Mesodermal cell (in vitro differentiated cells): ENCODE data around the gene KHNYN.

Experiments
- H3K27ac ChIP-seq: 2 replicates; pipeline ENCODE4 v1.7.0; 2013; ENCODE audit warnings: mild to moderate bottlenecking, low read depth, low read length, moderate library complexity; ENCODE audit not compliant: severe bottlenecking
- H3K36me3 ChIP-seq: 2 replicates; pipeline ENCODE4 v1.7.1; 2013; ENCODE audit warnings: mild to moderate bottlenecking, low read length, moderate library complexity; ENCODE audit not compliant: control insufficient read depth, insufficient read depth
- H3K4me1 ChIP-seq: one replicate; pipeline ENCODE4 v1.7.1; 2013; ENCODE audit warnings: mild to moderate bottlenecking, low read length; ENCODE audit not compliant: insufficient read depth, control insufficient read depth, poor library complexity, severe bottlenecking
- H3K4me3 ChIP-seq: 2 replicates; pipeline ENCODE4 v1.7.0; 2013; ENCODE audit warnings: low read length, control low read depth, mild to moderate bottlenecking; ENCODE audit not compliant: insufficient read depth, poor library complexity, severe bottlenecking; ENCODE audit errors: extremely low read depth
- H3K9me3 ChIP-seq: 2 replicates; pipeline ENCODE4 v1.7.1; 2013; ENCODE audit warnings: mild to moderate bottlenecking, low read length, moderate library complexity; ENCODE audit not compliant: control insufficient read depth
- WGBS, 2 experiments: methylation state at CpG; one replicate each; pipeline ENCODE4 v1.1.5; 2013; ENCODE audit warnings: missing lambda C conversion rate in 2 of 2; ENCODE audit not compliant: insufficient coverage in 2 of 2; 5-methylcytosine and 5-hydroxymethylcytosine counted together

The KHNYN gene

DNA sequence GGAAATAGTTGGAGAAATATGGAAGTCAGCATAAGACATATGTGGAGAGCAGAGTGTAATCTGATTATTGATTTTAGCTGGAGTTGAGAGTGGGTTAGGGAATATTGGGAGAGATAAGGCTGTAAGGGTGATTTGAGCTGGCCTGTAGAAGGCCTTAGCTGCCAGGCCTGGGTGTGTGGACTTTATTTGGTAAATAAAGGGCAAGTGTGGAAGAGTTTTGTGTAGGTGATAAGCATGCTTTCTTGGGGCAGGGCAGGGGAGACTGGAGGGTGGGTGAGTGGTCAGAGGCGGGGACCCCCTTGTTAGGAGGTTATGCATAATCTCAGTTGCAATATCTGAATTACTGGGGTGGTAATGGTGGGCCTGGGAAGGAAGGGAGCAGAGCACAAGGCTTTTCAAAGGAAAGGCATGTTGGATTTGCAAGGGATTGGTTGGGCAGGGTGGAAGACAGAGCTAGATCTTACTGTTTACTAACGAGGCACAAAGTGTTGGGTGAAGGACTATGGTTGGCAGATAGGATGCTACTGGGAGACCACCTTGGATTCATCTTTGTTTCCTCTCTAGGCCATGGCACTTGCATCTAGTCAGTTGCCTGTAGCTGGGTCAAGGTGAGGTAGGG is 5.5 kb downstream of the KHNYN start:
- Histone ChIP-seq H3K36me3 (peaks cover 67% of the 10 kb centered on the region), H3K27ac (no peak overlapping the region), H3K9me3 (no peaks in the 10 kb centered on the region), H3K4me1 (peaks cover 14% of the 10 kb centered on the region), H3K4me3 (no peak overlapping the region)
- 100% methylated on average over 1 of the region's 2 CpGs for WGBS, 2 experiments

DNA sequence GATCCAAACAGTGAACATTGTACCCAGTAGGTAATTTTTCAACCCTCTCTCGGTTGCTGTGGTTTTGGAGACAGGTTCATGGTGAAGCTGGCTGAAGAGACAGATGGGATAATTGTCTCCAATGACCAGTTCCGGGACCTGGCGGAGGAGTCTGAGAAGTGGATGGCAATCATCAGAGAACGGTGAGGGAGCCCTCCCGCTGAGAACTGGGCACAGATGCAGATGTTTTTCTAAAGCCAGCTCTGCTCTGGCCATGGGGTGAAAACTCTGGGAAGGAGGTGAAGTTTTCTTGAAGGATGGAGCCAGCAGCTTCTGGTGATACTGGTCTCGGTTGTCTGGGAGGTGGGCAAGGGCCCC is 6.2 kb downstream of the KHNYN start:
- no peak overlapping the region for H3K4me3 ChIP-seq
- H3K27ac ChIP-seq = no peak overlapping the region
- H3K4me1 ChIP-seq = peaks cover 18% of the 10 kb centered on the region
- 87 to 94% methylated on average over 5 of the region's 6 CpGs for WGBS, 2 experiments
- H3K36me3 ChIP-seq = peaks cover 73% of the 10 kb centered on the region
- no peaks in the 10 kb centered on the region for H3K9me3 ChIP-seq

DNA sequence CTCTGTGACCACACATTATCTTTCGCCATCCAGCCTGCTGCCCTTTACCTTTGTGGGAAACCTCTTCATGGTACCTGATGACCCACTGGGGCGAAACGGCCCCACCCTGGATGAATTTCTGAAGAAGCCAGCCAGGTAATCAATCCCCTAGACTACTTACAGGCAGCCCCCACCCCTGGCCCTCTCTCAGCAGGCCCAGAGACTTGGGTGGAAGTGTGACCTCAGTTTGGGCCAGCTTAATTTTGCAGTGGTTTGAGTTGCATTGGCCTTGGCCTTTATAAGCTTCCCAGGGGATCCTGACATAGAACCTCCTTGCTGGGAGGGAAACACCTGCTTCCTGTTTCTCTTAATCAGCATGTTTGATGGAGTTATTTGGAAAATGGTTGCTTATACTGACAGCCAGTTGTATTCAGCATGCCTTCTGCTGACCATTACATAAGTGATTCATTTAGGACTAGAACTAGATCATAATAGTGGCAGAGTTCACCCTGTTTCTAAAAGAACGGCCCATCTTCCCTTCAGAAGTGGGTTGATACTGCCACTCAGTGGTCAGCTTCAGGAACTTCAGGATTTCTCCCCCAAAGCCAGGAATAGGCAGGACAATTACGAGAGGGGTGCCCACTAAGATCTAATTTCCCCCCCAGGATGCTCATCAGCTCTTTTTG is 6.7 kb downstream of the KHNYN start:
- Histone ChIP-seq H3K4me1 (peaks cover 18% of the 10 kb centered on the region), H3K9me3 (no peaks in the 10 kb centered on the region), H3K4me3 (no peak overlapping the region), H3K27ac (no peak overlapping the region), H3K36me3 (peaks cover 76% of the 10 kb centered on the region)
- WGBS, 2 experiments = 70 to 77% methylated on average over 3 to 4 of the region's 5 CpGs

DNA sequence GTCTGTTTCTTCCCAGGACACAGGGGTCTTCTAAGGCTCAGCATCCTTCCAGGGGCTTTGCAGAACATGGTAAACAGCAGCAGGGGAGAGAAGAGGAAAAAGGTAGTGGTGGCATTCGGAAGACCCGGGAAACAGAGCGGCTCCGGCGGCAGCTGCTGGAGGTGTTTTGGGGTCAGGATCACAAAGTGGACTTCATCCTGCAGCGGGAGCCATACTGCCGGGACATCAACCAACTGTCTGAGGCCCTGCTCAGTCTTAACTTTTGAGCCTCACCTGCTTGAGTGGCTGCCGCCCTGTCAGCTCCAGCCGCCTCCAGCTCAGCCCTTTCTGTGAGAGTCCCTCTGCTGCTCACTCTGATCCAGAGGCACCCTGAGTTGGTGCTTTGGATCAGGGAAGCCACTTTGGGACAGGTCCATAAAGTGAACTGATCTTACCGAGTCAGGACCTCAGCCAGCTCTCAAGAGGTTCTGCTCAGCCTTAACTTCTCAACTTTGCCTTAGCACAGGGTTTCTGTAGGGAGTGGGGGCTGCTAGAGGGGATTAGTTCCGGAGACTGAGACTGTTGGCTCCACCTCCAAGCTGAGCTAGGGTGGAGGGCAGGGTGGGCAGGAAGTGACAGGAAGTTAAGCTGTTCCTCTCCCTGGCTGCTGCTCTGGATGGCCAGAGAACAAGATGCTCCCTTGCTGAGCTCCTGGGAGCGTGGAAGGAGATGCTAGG is 7.4 kb downstream of the KHNYN start:
- Histone ChIP-seq H3K4me3 (no peak overlapping the region), H3K9me3 (no peaks in the 10 kb centered on the region), H3K4me1 (peaks cover 18% of the 10 kb centered on the region), H3K36me3 (peaks cover 74% of the 10 kb centered on the region), H3K27ac (no peak overlapping the region)
- WGBS, 2 experiments = 85 to 89% methylated on average over 12 of the region's 12 CpGs

DNA sequence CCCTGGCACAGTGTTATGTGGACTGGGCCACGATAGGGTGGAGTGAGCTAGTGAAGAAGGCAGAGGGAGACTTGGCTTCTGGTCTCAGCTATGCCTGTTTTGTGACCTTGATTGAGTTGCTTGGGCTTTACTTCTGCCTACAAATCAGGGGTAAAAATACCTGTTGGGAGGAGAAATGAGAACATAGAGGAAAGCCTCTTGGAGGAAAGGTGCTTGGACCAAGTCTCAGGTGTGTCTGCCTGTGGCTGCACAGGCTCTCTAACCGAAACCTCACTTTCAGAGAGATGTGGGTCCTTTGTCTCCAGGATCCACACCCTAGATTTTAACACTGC is 7.9 kb downstream of the KHNYN start:
- H3K36me3 ChIP-seq = peaks cover 70% of the 10 kb centered on the region
- no peak overlapping the region for H3K27ac ChIP-seq
- no peak overlapping the region for H3K4me3 ChIP-seq
- WGBS, 2 experiments = 86 to 91% methylated on average over 2 of the region's 2 CpGs
- no peaks in the 10 kb centered on the region for H3K9me3 ChIP-seq
- peaks cover 18% of the 10 kb centered on the region for H3K4me1 ChIP-seq

DNA sequence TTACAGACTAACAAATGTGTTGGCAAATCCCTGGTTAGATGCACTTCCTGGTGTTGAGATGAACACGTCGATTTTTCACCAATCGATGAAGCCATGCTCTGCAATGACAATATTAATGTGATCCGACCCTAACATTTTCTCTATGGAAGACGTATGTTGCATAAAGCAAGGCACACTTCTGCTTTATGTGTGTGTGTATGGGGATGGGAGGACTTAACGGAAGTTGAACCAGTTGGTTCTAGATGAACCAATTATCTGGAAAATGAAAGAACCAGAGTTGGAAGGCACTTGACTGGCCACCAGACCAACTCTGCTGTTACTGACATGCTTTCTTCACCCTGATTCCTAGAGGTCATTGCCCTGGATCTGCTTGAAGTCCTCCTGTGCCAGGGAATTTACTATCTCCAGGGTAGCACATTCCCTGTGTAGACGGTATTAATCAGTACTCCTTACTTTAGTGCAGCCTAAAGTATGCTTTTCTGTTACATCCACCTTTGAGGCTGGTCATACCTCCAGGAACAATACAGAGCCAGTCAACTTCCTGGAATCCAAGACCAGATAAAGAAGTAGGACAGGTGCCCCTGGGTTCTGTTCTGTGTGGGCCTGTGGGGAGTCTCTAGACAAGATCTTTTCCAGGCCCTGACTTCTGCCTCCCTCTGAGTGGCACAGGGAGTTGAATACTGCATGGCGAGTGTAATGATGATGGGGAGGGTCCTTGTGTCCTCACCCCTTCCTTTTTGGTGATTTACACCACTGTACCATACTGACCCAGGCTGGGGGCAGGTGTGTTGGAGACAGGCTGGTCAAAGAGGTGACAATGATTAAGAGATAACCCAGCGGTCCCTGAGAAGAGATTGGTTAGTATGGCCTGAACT is 8.7 kb downstream of the KHNYN start:
- no peaks in the 10 kb centered on the region for H3K9me3 ChIP-seq
- WGBS, 2 experiments = 79 to 86% methylated on average over 6 to 7 of the region's 9 CpGs
- H3K27ac ChIP-seq = no peak overlapping the region
- H3K4me1 ChIP-seq = peaks cover 18% of the 10 kb centered on the region
- peaks cover 62% of the 10 kb centered on the region for H3K36me3 ChIP-seq
- H3K4me3 ChIP-seq = no peak overlapping the region

DNA sequence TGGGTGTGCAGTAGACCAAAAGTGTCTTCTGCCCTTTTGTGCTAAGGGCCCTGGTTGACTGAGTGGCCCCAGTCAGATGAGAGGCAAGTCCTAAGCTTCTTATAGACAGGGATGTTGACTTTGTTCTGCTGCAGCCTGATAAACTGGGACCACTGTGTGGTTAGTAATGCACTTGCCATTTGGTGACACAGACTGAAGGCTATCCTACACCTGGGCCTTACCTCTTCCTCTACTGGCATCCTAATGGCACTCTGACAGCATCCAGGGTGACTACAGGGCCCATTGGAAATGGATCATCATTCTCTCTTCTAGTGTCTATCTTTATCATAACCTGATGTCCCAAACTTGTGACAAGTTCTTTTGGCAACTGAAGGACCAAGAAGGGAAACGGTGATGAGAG is 9.5 kb downstream of the KHNYN start:
- Histone ChIP-seq H3K4me1 (peaks cover 18% of the 10 kb centered on the region), H3K27ac (no peak overlapping the region), H3K36me3 (peaks cover 58% of the 10 kb centered on the region), H3K4me3 (no peak overlapping the region), H3K9me3 (no peaks in the 10 kb centered on the region)
- WGBS, 2 experiments = 100% methylated on average over 1 of the region's 1 CpG; no CpG with 5 or more reads in 1 of the 2 experiments

DNA sequence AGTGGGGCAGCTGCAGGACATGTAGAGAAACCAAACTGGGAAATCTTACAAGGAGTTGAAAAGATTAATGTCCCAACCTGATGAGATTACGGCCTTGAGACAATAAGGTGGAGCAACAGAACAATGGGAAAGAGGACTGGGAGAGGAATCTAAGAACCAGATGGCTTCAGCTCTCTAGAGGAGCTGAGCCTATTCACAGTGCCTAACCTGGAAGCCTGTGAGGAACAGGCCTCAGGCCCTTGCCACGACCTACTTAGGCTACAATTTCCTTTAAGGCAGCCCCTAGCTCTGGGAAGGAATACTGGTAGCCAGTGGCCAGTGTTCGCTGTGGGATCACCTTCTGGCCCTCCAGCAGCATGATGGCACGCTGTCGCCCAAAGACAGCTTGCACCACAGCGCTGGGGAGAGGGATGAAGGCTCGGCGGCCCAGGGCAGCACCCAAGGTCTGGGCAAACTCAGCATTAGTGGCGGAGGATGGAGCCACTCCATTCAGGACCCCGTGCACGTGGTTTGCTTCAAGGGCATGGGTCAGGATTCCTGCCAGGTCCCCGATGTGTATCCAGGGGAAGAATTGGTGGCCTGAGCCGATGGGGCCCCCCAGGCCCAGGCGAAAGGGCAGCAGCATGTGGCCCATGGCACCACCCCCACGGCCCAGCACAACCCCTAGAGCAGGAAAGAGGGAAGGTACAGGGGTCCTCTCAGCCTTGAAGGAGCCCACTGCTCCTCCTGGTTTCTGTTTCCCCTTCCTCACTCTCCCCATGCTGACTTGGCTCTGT is 10.3 kb downstream of the KHNYN start:
- Histone ChIP-seq H3K9me3 (no peaks in the 10 kb centered on the region), H3K27ac (no peak overlapping the region), H3K36me3 (peaks cover 52% of the 10 kb centered on the region), H3K4me3 (no peak overlapping the region), H3K4me1 (peaks cover 18% of the 10 kb centered on the region)
- WGBS, 2 experiments = 90% methylated on average over 12 to 14 of the region's 15 CpGs

DNA sequence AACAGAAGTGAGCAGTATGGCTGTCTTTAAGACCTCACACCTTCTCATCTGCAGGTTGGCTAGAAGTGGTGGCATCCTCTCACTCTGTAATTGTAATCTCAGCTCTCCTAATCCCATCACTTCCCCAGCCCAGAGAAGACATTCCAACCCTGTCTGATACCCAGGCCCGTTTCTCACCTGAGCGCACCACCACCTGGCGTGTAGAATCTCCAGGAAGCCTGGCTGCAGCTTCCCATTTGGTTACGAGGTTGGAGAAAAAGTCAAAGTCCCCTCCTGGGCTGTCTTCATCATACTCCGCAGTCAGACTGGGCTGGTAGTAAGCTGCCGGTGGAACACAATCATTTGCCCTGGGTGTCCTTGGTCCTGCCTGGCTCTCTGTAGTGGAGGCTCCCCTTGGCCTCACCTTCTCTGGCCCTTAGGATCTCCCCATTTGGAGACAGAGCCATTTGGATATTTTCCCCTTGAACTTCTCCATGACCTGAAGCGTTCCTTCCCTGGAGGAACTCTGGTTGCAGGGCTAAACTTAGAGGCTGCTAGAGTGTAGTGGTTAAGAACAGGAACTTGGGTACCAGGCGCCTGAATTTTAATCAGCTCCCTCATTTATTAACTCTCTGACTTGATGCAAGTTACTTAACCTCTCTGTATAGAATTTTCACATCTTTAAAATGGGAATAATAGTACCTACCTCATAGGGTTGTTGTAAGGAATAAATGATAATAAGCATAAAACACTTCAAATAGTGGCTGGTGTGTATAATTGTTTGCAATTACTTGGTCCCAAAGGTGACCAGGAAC is 11.0 kb downstream of the KHNYN start:
- H3K4me3 ChIP-seq = no peak overlapping the region

More for the DNA sequence above, 11.0 kb downstream of the KHNYN start:
- WGBS, 2 experiments = 99 to 100% methylated on average over 6 of the region's 8 CpGs
- peaks cover 18% of the 10 kb centered on the region for H3K4me1 ChIP-seq
- H3K36me3 ChIP-seq = peaks cover 46% of the 10 kb centered on the region
- H3K27ac ChIP-seq = no peak overlapping the region
- no peaks in the 10 kb centered on the region for H3K9me3 ChIP-seq
